DND-41 (cell line): Measurements from ENCODE around the gene ACTN1.

Experiments
- CTCF ChIP-seq: IDR thresholded peaks from 2 replicates; pipeline ENCODE4 v1.5.1; 2012; ENCODE audit warnings: borderline replicate concordance, low read length, moderate library complexity, mild to moderate bottlenecking; ENCODE audit not compliant: poor library complexity, severe bottlenecking; ENCODE audit errors: extremely low read depth
- EZH2 ChIP-seq: IDR thresholded peaks from 3 replicates; pipeline ENCODE4 v1.6.1; 2012; ENCODE audit warnings: borderline replicate concordance, low read depth, mild to moderate bottlenecking, moderate library complexity, low read length, inconsistent platforms; ENCODE audit not compliant: severe bottlenecking

- TF ChIP-seq CTCF (no peak), EZH2 (no peak)
Observed at GRCh38 chr14:69008421-69008884, 29.4 kb upstream of the ACTN1 start.
